HG02610 (cell line): ENCODE measurements around the gene SYNGR3.

Source experiments
- ATAC-seq: cut with Tn5 transposase; IDR thresholded peaks from one replicate; pipeline ENCODE4 v1.9.1; 2021; ENCODE audit warnings: mild to moderate bottlenecking, moderate library complexity; ENCODE audit not compliant: unreplicated experiment

Gene SYNGR3

DNA sequence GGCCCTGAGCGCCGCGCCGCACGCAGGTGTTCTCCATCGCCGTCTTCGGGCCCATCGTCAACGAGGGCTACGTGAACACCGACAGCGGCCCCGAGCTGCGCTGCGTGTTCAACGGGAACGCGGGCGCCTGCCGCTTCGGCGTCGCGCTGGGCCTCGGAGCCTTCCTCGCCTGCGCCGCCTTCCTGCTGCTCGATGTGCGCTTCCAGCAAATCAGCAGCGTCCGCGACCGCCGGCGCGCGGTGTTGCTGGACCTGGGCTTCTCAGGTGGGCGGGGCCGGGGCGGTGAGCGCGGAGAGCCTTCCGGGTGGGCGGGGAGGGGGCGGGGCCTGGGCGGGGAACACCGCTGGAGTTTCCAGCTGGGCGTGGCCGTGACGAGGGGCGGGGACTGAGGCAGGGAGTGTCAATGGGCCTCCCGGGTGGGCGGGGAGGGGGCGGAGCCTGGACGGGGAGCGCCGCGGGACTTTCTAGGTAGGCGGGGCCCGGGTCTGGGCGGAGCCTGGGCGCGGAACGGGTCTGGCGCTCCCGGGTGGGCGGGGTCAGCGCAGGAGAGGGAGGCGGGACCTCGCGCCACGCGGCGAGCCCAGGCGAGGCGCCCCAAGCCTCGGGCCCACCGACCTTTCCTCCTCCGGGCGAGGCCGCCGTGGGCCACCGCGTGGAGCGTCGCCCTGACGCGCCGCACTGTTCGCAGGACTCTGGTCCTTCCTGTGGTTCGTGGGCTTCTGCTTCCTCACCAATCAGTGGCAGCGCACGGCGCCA, 2.4 kb downstream of the SYNGR3 start:
- peak; percentile 44 for ATAC-seq

DNA sequence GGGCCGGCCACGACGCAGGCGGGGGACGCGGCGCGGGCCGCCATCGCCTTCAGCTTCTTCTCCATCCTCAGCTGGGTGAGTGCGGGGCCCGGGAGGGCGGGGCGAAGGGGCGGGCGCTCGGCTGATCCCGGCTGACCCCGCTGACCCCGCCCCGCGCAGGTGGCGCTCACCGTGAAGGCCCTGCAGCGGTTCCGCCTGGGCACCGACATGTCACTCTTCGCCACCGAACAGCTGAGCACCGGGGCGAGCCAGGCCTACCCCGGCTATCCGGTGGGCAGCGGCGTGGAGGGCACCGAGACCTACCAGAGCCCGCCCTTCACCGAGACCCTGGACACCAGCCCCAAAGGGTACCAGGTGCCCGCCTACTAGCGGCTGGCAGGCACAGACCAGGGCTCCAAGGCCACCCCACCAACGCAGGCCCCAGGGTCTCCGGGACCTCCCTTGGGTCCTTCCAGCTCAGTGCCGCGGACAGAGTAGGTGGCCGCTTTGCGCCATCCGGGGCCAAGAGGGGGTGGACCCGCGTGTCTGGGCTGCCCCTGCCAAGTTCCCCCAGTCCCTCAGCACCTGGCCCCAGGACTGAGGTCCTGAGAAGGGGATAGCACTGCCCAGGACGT, 3.0 kb downstream of the SYNGR3 start:
- ATAC-seq, result no peak

- ATAC-seq, result no peak
Measured at GRCh38 chr16:1993731-1994131, 4.0 kb downstream of the SYNGR3 start.

DNA sequence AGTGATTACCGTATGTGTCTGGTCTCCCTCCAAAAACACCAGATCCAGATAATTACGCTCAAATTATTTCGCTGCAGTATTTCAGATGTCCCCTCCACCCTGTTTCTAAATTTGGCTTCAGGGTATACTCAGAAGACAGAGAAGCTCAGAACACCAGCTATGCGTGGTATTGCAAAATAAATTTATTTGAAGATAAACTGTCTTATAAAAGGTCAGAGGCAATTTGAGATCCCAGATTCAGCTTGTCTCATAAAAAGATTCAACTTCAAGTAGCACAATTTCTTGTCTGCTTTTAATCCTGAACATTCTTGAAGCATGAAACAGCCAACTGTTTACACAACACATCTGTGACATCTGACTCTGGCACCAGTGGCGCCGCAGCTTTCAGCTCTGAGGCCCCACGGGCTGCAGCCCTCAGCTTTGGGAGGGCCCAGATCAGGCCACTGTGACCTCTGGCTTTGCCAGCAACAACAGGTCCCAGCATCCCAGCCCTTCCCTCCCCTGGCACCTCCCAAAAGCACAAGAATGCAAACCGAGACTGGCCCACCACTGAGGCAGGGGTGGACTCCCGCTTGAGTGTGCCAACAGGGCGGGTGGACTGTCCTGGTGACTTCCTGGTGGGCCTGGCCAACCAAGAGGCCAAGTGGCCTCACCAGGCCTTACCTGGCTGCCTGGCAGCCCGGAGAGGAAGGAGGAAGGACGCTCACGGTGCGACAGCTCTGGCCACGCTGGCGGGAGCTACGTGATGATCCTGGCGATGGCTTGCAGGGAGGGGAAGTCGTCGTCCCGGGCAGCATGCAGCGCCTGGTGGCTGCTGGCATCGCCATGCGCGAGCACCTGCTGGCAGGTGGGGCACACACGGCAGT, 8.0 kb downstream of the SYNGR3 start:
- no peak for ATAC-seq

GRCh38 chr16:1998360-1998835, 8.6 kb downstream of the SYNGR3 start:
- no peak for ATAC-seq

- ATAC-seq, result no peak
Measured at GRCh38 chr16:1998852-1999801, 9.4 kb downstream of the SYNGR3 start.

DNA sequence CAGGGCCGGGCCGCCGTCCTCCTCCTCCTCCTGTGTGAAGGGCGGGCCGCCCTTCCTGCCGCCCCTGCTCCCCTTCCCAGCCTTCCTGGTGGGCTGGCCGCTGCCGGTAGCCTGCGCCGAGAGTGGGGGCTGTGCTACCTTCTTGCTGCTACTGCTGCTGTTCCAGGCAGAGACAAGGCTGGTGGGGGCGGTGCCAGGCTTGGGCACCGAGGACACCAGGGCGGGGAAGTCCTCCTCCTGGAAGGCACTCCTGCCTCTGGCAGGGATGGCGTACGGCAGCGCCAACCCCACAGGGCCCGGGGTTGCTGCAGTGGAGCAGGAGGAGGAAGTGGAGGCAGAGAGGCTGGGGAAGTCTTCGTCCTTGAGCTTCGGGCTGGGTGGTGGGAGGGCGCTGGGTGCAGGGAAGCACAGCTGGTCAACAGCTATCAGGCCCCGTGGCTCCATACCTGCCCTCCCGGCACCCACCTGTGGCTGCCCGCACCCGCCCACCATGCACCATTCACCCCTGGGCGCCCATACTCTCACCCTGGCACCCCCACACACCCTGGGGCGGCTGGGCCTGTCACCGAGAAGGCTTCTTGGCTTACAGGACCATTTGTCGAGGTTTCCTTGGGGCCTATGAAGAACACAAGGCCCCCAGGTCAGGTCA, 10.2 kb downstream of the SYNGR3 start:
- no peak for ATAC-seq

DNA sequence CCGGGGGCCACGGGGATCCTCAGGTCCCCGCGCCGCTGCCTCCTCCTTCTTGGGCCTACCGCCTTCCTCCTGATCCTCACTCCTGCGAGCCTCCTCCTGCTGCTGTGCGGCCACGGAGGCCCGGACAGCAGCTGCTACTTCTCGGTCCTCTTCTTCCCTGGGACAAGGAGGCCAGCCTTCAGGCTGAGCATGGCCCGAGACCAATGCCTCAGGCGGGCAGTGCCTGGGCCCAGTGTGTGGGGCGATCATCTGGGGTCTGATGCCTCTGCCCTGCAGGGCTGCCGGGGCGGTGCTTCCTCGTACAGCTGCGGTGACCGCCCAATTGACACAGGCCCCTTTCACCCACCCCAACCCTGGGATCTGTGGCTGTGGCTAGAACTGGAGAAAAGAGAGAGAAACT, 11.3 kb downstream of the SYNGR3 start:
- no peak for ATAC-seq

DNA sequence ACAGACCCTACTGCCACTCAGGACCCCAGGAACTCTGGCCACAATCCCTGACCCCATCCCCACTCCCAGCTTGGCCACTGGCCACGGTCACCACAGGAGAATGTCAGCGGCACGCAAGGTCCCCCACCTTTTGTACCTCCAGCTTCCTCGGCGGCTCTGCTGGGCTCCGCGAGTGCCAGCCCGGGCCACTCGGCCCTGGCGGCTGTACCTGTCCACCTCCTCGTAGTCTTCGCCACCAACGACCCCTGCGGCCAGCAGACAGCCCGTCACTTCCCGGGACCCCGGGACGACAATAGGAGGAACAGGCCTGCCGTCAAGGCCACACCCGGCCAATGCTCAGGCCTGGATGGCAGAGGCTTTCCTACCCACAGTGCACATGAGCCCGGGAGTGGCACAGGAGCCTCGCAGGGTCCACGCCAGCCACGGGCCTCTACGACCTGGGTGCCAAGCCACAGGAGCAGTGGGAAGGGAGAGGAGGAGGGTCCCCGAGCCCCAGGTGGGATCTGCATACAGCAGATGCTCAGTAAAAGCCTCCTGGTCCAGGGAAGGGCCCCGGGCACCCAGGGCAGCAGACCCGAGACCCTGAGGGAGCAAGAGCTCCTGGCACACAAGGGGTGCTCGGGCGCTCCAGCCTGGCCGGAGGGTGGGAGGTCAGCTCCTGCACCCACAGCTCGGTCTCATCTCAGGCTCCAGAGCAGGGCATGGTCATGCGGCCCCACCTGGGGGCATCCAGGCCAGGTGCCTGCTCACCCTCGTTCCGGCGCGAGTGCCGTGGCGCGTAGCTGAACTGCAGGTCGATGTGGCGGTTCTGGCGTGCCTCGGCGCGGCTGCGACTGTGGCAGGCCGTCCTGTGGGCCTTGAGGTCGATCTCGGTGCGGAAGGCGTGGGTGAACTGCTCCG, 11.9 kb downstream of the SYNGR3 start:
- no peak for ATAC-seq

- ATAC-seq, result no peak
Measured at GRCh38 chr16:2002406-2003230, 12.8 kb downstream of the SYNGR3 start.

GRCh38 chr16:2003231-2003826, 13.6 kb downstream of the SYNGR3 start:
- ATAC-seq, result no peak

- ATAC-seq, result no peak
Measured at GRCh38 chr16:2003827-2004641, 14.3 kb downstream of the SYNGR3 start.

DNA sequence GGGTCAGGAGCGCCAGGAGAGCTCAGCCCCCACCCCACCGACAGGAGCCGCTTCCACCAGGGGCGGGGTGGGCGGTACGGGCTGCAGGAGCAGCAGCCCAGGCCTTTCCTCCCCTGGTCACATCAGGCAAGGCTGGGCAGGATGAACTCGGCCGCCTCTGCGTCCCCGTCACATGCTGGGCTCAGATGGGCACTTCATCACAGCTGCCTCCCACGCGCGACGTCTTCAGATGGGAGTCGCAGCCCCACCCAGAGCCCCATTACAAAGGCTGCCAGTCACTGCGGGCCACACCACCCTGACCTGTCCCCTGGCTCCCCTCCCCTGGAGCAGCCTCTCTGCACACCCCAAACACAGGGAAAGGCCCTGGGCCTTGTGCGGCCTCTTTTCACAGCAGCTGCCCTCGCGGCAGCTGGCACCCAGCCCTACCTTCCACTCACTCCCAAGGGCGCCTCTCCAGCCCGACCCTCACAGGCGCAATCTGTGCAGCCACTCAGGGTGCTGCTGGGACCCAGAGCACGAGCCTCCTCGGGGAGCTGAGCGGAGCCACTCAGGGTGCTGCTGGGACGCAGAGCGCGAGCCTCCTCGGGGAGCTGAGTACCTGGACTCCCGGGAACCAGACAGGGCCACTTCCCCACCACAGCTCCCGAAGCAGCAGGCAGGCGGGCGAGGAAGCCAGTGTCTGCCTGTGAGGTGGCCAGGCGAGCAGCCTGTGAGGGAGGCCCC, 15.2 kb downstream of the SYNGR3 start:
- ATAC-seq, result no peak

DNA sequence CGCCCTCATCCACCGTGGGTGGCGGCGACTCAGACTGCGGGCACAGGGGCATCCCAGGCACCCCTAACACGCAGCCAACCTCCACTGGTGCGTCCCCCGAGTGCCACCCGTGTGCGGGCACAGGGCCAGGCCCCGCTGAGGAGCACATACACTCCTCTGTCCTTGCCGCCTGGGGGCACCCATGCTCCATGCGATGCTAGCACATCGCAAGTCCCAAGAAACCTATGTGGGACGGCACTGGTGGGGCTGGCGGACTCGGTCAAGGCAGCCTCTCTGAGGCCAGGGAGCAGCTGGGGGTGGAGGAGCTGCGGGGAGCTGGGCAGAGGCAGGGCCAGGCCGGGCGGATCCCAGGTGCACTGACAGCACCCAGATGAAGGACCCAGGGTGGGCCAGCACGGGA, 15.9 kb downstream of the SYNGR3 start:
- no peak for ATAC-seq

DNA sequence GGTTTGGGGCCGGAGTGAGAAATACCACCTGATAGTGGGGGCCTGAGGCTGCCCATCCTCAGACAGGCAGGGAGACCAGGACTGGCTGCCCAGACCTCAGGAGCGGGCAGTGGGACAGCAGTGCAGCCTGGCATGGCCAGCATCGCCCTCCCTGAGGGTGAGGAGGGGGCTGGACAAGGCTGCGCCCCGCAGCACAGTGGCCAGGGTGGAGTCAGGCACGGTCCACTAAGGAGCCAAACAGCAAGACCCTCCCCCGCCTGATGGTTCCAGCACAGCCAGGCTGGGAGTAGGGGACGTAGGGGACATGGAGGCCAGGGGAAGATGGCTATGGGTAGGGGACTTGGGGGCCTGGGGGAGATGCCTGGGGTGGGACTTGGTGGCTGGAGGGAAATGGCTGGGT, 16.5 kb downstream of the SYNGR3 start:
- no peak for ATAC-seq
